ENCODE data around the gene MLLT10. TPM values are rescaled to one million over a fixed set of nuclear protein-coding genes. Genes with fewer than 3 reads are reported as not detected.

The MLLT10 gene
- total and polyA plus RNA-seq, 9 of the 15 experiments (the other 6 are each of a cell fraction or from before 2014, with no cell fraction given), result 18.8 to 81.4 (median 64.2) TPM

GRCh38 chr10:21662635-21663034, 128.6 kb downstream of the MLLT10 start (continued):
- no peak for TF ChIP-seq CHD7 (IDR thresholded peaks at IDR 0.05; ENCODE audit: low read depth, low read length)
- no peak for TF ChIP-seq ZSCAN29 (IDR thresholded peaks at IDR 0.05)
- TF ChIP-seq, protein P1, sequence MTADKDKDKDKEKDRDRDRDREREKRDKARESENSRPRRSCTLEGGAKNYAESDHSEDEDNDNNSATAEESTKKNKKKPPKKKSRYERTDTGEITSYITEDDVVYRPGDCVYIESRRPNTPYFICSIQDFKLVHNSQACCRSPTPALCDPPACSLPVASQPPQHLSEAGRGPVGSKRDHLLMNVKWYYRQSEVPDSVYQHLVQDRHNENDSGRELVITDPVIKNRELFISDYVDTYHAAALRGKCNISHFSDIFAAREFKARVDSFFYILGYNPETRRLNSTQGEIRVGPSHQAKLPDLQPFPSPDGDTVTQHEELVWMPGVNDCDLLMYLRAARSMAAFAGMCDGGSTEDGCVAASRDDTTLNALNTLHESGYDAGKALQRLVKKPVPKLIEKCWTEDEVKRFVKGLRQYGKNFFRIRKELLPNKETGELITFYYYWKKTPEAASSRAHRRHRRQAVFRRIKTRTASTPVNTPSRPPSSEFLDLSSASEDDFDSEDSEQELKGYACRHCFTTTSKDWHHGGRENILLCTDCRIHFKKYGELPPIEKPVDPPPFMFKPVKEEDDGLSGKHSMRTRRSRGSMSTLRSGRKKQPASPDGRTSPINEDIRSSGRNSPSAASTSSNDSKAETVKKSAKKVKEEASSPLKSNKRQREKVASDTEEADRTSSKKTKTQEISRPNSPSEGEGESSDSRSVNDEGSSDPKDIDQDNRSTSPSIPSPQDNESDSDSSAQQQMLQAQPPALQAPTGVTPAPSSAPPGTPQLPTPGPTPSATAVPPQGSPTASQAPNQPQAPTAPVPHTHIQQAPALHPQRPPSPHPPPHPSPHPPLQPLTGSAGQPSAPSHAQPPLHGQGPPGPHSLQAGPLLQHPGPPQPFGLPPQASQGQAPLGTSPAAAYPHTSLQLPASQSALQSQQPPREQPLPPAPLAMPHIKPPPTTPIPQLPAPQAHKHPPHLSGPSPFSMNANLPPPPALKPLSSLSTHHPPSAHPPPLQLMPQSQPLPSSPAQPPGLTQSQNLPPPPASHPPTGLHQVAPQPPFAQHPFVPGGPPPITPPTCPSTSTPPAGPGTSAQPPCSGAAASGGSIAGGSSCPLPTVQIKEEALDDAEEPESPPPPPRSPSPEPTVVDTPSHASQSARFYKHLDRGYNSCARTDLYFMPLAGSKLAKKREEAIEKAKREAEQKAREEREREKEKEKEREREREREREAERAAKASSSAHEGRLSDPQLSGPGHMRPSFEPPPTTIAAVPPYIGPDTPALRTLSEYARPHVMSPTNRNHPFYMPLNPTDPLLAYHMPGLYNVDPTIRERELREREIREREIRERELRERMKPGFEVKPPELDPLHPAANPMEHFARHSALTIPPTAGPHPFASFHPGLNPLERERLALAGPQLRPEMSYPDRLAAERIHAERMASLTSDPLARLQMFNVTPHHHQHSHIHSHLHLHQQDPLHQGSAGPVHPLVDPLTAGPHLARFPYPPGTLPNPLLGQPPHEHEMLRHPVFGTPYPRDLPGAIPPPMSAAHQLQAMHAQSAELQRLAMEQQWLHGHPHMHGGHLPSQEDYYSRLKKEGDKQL (CRISPR knock-in tag; IDR thresholded peaks at IDR 0.05; ENCODE audit: borderline replicate concordance), result no peak
- TF ChIP-seq, protein P2, sequence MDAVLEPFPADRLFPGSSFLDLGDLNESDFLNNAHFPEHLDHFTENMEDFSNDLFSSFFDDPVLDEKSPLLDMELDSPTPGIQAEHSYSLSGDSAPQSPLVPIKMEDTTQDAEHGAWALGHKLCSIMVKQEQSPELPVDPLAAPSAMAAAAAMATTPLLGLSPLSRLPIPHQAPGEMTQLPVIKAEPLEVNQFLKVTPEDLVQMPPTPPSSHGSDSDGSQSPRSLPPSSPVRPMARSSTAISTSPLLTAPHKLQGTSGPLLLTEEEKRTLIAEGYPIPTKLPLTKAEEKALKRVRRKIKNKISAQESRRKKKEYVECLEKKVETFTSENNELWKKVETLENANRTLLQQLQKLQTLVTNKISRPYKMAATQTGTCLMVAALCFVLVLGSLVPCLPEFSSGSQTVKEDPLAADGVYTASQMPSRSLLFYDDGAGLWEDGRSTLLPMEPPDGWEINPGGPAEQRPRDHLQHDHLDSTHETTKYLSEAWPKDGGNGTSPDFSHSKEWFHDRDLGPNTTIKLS (IDR thresholded peaks at IDR 0.05; ENCODE audit: borderline replicate concordance, low read depth), result no peak
- no peak for TF ChIP-seq RCOR1 (IDR thresholded peaks at IDR 0.05; ENCODE audit: borderline replicate concordance in 1 of 2, low read depth in 2 of 2, low read length in 2 of 2)
- no peak for TF ChIP-seq MCM7 (IDR thresholded peaks at IDR 0.05)
